NCI-H187 (cell line): Measurements from ENCODE around the gene OR2D2.
"Not testable (repeated sequence)": the region's sequence is repeated elsewhere in the genome, so short reads cannot be mapped to it uniquely, and the experiment has no call there.

Experiments
- DNase-seq, 2 experiments: peaks; one replicate each; lab custom pipeline; 2025; lab: John Stamatoyannopoulos, UW

Gene OR2D2

GRCh38 chr11:6882751-6883150 lies 9.5 kb downstream of the OR2D2 start:
- no peak for DNase-seq

GRCh38 chr11:6876914-6877313 lies 15.4 kb downstream of the OR2D2 start:
- no peak for DNase-seq

DNA sequence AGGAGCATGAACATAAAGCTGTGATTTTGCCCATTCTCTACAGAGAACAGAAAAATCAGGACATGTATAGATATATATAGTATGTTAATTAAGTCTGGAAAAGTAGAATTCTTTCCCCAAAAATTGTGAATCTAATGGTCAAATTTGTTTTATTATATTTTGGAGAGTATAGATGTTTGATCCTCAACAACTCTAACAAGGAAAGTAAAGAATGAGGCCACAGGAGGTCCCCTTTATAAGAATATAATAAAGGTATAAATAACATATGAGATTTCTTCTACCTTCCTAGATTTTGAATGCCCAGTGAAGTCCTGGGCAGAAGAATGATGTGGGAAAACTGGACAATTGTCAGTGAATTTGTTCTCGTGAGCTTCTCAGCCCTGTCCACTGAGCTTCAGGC lies 16.0 kb downstream of the OR2D2 start, which contains the start of gene OR10A4:
Gene OR10A4, plus strand, starts transcription at position 301 of the 400 bp plus-strand sequence. Its CDS starts 23 bp downstream, at position 324.
- no peak for DNase-seq

DNA sequence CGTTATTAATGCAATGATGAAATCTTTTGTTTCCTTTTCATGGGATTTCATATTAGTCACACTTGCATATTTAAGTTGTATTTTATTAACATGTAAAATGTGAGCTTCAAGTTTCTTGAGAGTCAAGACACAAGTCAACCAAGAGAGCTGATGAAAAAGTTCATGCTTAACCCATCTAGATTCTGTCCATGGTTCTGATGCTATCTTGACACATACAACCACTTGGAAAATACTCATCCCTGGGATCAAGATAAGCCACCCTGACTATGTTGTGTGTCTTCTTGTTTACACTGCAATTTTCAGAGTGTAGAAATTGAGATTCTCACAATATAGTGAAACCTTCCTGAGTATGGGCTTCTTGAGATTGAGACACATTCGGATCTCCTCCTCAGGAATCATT lies 16.5 kb downstream of the OR2D2 start:
- no peak for DNase-seq

DNA sequence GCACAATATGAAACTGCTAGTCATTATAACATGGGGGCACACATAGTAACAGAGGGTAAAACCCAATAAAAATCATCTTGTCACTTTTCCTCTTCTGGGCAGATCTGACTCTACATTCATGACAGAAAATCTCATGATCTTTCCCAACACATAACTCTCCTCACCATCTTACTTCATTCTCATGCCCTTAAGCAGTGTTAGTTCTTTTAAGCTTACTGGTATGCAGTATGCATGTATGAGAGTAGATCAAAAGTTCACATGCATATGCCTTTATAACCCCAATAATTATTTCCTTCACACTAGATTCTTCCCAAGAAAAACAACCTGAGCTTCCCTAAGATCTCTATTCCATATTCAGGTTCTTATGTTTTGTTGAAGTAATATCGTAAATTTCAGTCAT lies 21.0 kb downstream of the OR2D2 start:
- no peak for DNase-seq

DNA sequence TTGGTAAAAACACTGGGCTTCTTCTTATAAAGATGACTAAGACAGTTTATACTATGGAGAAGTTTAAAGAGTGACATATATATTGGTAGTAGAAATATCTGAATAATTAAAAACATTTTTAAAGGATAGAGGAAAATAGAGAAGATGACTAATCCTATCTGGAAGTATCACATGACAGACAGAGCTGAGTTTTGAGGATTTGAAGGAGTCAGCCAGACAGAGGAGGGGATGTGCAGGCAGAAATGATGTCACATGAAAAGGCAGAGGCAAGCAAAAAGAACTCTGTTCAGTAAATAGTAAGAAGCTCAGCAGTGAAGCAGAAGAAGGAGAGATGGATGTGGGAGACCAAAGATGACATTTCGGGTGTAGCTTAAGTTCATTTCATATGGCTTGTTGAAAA lies 27.9 kb downstream of the OR2D2 start:
- DNase-seq, result no peak

- no peak for DNase-seq
These were observed 29.3 kb downstream of the OR2D2 start, which contains the start of gene OR10A2 for GRCh38 chr11:6862961-6863360. Gene OR10A2 (plus strand): TSS chr11:6863057. CDS start chr11:6869755, 6,698 bp downstream.

GRCh38 chr11:6856871-6857270 lies 35.4 kb downstream of the OR2D2 start:
- no peak for DNase-seq

DNA sequence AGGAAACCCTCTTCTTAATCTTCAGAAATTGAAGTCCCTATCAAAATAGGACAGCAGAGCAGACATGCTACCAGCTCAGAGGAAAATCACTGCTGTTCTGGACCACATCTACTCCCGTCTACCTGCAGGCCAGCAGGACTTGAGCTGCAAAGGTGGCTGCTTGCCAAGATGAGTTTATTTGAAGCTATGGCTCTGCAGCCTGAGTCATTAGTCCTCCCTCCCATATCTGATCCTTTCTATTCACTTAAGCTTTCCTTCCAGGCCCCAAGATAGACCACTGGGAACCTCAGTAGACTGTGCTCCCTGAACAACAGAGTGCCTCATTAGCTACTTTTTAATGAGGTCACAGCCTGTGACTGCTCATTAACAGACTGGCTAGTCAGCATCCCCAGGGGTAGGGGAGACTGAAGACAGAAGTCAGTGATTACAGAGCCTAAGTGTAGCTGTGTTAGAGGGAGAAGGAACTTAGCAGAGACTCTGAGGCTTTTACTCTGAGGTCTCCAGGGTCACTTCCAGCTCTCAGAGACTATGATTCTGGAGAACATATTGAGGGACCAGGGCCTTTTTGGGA lies 36.2 kb downstream of the OR2D2 start:
- no peak for DNase-seq

DNA sequence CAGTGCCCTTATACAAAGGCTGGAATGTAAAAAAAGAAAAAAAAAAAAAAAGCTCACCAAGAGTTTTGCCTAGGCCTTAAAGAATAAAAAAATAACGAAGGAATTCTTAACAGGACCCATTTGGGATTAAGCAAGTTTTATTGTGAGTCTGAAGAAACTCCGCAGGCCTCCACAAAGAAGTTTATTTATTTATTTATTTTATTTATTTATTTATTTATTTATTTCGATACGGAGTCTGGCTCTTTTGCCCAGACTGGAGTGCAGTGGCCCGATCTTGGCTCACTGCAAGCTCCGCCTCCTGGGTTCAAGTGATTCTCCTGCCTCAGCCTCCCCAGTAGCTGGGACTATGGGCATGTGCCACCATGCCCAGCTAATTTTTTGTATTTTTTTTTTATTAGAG lies 37.5 kb downstream of the OR2D2 start:
- not testable (repeated sequence) for DNase-seq

- DNase-seq, result no peak
These were observed 41.8 kb downstream of the OR2D2 start for GRCh38 chr11:6850526-6850925.

DNA sequence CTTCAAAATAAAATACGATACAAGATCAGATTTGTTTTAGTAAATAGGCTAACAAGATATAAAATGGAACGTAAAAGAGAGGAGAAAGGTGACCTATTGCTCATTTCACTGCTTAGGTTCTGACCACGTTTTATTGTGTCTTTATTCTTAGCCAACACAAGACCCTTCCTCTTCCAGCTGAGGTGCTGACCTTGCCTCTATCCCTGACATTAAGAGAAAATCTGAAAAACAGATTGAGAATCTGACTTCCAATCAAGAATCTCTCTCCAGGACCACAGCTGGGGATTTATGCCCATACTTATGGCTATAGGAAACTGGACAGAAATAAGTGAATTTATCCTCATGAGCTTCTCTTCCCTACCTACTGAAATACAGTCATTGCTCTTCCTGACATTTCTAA lies 46.9 kb downstream of the OR2D2 start, which contains the start of gene OR10A5:
Gene OR10A5, plus strand, starts transcription at position 301 of the 400 bp plus-strand sequence. Its CDS starts 0 bp downstream, at position 301.
- no peak for DNase-seq

- DNase-seq, result no peak
These were observed 47.9 kb downstream of the OR2D2 start for GRCh38 chr11:6844356-6844755.

DNA sequence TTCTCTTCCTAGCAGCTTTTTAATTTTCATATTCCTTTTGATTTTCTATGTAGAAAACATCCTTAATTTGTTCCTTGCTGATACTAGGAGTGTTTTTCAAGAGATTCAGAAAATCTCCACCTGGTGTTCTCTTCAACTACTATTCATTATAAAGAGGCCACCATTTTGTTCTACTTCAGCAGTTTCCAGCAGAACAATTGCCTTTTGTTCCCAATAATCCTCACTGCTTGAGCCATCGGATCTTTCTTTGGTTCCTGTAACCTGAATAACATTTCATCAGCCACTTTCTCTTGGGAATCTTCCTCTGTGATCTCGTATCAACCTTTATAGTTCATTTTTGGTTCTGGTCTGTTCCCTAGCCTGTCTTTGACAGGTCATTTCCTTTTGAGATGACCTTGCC lies 48.6 kb downstream of the OR2D2 start:
- DNase-seq, result no peak

DNA sequence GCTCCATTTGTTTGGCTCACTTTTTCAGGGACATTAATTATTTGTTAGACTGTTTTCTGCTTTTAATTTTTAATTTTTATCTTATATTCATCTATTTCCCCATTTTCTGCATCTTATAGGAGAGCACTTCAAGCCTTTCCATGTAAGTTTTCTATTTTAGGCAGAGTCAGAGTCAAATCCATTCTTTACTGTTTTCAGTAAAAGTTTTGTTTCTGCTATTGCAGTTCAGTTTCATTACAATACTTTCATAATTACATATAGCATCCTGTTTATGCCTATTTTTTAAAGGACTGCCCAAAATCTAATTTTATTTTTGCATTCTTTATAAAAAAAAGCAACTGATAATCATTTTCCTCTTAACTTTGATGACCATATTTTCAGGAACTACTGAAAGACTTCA lies 50.6 kb downstream of the OR2D2 start:
- DNase-seq, result no peak
